GM19455 (cell line): ENCODE measurements around the gene OVOL1.

Experiments used
- ATAC-seq: cut with Tn5 transposase; IDR thresholded peaks from one replicate; pipeline ENCODE4 v1.9.1; 2021; ENCODE audit not compliant: unreplicated experiment

The OVOL1 gene

DNA sequence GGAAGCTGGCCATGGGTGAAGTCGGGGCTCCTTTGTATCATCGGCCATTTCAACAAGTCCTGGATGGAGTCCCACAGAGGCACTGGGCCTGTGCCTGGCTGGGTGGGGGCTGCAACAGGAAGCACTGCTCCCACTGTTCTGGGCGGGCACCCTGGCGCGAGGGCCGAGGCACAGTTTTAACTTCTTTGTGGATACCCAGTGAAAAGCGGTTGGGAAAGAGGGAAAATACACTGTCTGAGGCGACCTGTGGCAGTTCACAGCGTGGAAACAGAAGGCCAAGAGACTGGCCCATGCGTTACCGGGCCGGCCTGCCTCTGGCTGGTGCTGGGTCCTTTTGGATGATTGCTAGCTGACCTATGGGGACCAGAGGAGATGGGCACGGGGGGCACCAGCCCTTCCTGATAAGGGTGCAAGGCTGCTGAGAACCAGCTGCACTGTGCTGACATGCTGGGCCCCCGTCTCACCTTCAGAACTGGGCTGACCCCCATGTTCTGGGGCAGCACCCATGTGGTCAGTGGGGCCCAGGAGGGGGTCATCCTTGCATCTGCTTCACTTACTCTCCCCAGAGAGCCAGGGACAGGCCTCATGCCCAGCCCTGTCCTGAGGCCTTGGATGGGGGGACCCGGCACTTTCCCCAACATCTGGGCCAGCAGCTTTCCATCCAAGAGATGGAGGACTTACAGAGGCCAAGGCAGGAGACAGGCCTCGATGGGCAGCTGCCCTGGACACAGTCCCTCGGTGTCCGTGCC lies 4.2 kb downstream of the OVOL1 start:
- ATAC-seq = no peak

DNA sequence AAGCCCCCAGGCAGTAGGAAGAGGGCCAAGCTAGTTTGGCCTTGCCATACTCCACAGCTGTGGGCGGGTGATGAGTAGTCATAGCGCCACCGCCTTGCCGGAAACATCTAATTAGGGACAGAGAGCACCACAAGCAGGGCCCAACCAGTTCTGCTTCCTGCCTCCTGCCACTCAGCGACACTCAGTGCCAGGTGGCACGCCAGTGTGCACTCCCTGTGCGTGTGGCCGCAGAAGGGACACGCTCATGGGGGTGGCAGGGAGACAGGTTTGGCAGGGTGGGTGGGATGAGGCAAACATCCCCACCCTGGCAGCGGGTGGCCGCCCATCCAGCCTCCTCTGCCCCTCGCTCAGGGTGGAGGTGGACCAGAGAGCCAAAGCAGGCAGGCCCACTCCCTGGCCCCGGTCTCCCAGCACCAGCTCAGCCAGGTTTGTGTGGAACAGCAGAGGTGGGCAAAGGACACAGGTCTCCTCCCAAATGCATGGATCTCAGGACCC lies 4.9 kb downstream of the OVOL1 start:
- ATAC-seq = peak; percentile 86

DNA sequence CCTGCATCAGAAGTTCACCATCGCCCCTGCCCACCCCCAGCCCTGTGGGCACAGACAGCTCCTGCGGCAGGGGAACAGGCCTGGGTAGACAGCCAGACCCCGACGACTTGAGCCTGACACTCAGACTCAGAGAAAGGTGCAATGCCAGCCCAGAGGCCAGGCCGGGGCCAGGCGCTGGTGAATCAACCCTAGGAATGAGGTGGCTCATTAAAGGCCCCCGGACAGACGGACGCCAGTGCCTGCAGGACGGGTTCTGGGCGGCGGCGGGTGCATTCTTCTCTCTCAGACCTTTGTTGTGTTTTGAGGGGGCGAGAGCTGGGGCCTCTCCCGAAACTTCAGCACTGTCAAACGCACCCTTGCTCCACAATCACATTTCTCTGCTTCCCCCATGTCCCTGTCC lies 5.6 kb downstream of the OVOL1 start:
- no peak for ATAC-seq

DNA sequence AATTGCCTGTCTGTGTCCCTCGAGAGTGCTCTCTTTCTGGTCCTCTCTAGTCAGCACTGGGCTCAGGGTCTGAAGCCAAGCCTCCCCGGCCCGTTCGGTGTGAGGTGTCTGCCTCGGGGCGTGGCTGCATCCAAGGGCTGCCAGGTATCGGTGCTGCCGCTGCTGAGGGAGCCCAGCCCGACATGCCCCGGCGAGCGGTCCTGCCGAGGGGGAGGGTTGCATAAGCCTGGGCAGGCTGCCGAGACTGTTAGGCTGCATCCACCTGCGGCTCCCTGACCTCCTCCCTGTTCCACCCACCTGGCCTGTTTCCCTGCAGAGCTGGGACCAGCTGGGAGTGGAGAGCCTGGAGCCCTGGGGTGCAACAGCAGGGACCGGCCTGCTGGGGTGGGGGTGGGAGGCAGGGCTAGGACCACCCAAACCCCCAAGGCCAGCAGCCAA lies 6.3 kb downstream of the OVOL1 start:
- no peak for ATAC-seq

DNA sequence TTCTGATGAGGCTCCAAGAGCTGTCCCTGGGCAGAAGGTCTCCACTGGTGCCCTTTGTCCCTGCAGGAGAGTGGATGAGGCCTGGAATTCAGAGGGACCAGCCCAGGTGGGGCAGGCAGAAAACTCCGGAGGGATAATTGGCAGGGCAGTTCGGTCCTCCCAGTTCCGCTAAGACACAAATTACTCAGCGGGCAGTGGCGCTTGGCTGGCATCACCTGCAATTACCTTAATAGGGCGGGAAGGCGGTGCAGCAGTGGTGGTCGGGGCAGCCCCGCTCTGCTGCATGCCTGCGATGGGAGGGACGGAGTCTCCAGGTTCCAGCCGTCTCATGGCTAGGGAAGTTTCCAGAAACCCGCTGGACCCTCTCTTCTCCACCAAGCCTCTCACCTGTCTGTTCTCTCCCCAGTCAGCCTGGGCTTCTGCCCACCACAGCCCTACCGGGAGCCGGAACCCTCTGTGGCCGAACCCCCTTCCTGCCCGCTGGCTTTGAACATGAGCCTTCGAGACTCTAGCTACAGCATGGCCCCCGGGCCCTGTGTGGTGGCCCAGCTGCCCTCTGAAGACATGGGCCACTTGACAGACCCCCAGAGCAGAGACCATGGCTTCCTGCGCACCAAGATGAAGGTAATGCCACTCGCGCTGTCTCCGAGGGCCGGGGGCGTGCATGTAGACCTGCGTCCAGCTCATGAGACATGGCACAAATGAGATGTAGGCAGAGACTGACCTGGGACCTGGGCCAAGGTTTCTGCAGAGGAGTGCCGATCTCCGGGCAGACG lies 7.0 kb downstream of the OVOL1 start:
- no peak for ATAC-seq

DNA sequence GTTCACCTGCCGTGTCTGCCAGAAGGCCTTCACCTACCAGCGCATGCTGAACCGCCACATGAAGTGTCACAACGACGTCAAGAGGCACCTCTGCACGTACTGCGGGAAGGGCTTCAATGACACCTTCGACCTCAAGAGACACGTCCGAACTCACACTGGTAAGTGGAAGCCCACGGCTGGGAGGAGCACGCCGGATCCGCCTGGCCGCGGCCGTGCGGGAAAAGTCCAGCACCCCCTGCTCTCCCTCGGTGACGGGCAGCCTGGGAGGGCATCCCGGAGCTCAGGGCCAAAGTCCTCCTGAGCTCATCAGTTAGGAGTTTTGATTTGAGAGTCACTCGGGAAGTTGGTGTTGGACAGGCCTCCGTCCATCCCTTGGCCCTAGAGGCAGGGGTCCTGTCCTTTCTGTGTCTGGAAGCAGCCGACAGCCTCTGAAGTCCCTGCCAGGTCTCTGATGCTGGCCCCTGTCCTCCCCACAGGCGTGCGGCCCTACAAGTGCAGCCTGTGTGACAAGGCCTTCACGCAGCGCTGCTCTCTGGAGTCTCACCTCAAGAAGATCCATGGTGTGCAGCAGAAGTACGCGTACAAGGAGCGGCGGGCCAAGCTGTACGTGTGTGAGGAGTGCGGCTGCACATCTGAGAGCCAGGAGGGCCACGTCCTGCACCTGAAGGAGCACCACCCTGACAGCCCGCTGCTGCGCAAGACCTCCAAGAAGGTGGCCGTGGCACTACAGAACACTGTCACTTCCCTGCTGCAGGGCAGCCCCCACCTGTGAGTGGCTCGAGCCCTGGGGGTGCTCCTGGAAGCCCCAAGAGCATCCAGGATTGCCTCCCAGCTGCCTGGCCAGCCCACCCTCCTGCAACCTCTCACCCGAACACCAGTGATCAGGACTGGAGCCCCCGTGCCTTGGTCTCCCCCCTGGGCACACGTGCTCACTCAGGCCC lies 8.0 kb downstream of the OVOL1 start:
- ATAC-seq = no peak

DNA sequence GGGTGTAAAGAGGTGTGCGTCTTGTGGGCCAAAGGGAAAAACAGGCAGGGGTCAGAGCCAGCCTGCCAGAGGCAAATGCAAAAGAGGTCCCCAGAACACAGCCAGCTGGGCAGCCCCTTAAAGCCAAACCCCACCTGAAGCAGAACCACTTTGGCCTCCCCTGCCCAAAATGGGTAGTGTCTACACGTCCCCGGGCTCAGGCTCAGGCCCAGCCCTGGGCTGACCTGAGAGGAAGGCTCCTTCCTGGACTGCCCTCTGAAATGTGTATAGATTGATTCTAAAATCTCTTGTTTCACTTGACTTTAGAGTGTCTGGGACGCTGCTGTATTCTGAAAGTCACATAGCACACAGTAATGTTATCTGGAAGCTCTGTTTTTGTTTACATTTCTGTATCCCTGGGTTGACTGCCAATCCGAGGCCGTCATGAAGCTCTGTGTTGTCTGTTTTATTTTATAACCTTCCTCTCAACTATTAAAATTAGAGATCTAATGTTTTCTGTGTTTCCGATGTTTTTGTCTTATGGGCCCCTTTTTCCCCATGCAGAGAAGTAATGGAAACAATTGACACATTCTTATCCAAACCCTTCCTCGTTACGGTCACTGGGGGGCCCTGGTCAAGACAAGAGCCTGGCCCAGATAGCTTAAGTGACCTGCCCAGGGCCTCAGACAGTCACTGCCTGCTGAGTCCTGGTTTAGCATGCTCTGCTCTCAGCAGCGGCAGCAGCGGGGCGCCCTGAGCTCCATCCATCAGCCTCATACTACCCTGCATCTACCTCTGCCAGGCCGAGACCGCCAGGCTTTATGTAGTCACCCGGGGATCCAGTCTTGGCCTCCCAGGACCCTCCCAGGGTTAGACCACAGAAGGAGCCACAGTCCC lies 10.1 kb downstream of the OVOL1 start:
- no peak for ATAC-seq

DNA sequence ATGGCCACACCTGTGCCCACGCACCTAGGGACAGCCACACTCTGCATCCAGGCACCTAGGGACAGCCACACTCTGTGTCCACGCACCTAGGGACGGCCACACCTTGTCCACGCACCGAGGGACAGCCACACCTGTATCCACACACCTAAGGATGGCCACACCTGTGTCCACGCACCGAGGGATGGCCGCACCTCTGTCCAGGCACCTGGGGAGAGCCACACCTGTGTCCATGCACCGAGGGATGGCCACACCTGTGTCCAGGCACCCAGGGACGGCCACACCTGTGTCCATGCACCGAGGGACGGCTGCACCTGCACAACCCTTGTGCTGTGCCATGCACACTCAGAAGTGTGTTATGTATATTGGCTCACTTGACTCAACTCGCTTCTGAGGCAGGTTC lies 10.8 kb downstream of the OVOL1 start:
- no peak for ATAC-seq

DNA sequence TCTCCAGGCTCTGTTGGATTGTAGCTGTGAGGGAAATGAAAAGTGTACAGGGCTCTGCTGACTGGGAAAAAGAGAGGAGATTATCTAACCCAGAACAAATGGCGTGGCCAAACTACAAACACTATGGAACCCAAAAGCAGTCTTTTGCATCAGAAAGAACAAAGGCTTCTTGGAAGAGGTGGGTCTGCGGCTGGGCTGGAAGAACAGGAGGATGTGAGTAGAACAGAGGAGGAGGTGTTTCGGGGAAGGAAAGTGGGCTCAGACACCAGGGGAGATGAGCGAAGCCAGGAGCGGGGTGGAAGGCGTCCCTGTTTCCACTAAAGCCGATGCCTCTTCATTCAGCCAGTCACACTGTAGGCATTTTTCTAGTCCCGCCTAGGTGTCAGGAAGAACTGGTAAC lies 12.0 kb downstream of the OVOL1 start:
- no peak for ATAC-seq

DNA sequence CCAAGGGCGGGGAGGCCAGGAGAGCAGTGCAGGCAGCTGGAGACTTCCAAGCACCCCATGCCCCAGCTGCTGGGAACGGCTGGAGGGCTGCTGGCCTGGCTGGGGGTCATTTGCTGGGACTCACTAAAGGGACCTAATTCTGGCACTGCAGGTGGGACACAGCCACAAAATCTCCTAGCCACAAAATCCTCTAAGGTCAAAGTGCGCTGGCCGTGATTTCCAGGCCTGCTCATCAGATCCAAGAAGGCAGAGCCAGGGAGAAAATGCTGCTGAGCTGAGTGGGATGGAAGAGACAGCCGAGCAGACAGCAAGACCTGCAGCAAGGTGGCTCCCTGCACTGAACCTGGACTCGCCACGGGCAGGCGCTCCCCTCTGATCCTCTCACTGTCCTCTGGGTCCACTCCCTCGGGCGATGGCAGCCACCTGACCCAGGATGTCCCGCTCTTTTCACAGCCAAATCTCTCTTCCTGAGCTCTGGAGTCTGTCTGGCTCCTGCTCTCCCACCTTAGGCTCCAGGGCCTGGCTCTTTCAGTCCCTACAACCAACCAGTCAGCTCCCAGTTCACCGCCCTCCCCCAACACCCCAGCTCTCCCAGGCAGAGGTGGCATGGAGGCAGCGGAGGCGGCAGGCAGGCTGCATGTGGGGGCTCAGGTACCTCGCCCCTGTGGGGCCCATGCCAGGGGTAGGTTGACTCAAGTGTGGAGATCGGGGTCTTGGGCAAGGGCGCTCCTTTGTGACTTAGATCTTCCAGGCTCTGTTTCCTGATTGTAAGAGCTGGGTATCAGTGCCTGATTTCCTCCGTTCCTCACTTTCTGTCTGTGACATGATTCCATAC lies 14.5 kb downstream of the OVOL1 start:
- no peak for ATAC-seq

DNA sequence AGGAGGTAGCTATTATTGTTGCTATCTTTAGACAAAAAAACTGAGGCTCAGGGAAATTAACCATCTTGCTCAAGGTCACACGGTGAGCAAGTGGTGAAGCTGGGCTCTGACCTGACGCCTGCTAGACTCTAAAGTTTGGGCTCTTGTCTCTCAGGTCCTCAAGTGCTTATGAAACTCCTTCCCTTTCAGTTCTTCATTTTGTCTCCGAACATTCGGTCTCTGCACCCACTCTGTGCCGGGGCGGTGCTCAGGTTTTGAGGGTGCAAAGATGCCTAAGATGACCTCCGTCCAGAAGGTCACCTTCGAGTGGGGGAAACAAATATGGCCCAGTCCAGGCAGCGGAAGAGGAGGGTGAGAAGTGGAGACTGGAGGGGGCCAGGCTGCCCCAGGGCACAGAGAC lies 16.0 kb downstream of the OVOL1 start:
- peak; percentile 84 for ATAC-seq

DNA sequence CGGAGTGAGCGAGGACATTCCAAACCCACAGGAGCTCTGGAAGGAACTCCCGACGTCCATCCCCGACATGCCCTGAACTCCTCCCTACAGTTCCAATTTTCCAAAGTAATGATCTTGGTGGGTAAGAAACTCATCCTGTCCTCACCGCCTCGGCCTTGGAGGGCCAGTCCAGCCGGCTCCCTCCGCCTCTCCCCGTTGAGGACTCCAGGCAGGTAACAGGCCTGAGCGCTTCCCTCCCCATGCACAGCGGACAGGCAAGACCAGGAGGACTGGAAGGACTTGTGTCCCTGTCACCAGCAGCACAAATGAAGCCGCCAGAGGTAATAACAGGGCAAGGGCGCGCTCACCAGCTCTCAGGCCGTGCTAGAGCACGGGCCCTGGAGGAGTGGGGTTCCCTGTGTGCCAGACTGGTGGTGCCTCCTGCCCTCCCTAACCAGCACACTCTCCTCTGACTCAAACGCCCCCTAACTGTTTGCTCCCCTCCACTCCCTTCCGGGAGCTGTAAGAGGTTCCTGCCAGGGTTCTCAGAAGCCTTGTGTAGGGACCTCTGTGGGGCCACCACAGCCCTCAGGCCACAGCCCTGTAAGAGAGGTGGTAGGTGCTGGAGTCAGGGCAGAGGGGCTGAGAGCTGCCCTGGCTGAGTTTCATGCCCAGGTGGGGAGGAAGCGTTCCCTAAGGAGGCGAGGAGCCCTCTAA lies 17.1 kb downstream of the OVOL1 start:
- no peak for ATAC-seq

DNA sequence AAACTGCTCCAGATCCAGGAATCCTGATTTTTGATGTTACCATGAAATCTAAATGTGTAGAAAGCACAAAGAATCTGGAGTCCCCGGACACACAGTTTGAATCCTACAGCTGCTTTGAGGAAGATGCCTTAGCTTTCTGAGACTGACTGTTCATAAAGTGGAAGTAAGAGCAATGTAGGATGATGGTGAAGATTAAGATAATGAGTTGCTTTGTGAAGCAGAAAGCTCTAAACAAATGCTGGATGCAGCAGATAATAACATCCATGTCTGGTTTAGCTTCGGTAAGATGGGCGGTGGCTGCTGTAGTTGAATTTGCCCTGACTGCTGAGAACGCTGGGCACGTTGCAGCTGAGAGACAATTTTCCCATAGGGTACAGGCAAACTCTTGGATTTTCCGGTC lies 20.1 kb downstream of the OVOL1 start:
- no peak for ATAC-seq

DNA sequence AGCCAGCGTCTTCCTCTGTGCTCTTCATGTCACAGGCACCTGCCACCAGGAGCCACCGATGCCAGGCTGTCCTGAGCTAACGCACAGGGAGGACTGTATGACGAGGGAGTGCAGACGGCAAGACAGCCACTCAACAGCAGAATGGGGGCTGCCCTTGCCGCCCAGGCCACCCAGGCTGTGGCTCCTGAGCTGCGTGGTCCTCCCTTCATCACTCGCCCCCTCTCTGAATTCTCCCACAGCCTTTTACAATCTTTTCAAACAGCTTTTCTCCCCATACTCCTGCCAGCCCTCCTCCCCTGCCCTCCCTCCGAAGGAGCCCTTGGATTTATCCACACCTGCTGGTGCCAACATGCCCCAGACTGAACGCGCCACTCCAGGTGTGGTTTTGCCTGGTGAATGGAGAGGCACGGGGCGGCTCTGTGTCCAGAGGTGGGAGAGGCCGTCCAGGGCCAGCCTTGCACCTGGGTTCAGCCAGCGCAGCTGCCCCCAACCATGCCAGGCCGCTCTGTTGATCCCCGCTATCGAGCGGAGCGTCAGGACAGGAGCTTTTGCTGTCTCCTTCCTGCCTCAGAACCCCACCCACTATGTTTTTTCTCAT lies 22.0 kb downstream of the OVOL1 start:
- ATAC-seq = no peak

DNA sequence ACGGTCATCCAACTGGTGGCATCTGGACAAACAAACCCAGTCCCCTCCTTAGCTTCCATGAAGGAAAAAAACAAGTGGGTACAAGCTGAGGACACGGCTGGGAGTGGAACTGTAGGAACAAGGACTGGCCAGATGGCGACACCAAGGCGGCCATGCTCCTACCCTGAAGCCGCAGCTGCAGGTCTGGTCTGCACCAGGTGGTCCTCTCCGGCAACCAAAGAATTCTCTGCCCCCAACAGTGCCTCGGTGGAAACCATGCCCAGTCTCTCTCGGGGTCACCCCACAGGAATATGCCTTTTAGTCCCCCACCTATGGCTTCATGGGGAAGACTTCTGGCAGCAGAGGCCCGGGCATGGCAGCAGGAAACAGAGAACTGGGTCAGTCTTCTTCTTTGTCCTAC lies 22.6 kb downstream of the OVOL1 start:
- no peak for ATAC-seq

DNA sequence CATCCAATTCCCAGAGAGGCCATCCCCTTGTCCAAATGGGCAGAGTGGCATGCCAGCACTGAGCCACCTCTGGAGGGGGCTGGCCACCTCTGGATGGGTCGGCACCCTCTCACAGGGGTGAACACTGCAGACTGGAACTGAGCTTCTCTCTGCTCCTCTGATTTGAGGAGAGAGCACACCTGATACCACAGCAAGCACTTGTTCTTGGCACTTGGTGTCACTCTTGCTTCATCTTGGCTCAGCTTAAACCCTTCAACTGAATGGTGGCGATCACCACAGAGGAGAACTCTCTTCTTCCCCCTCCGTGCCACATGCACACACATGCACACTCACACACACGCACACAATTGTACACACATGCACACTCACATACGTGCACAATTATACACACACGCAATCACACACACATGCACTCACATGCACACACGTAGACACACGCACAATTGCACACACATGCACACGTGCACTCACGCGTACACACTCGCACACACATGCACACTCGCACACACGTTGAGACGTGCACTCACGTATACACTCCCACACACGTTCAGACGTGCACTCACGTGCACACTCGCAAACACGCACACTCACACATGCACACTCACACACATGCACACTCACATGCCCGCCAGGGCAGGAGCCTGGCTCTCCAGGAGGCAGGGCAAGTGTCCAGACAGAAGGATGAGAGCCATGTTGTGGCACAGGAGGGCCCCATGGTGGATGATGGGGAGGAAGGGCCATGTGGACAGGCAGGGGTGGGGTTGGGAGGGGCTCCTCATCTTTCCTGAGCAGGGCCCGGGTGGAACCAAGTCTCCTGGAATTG lies 23.4 kb downstream of the OVOL1 start:
- ATAC-seq = no peak

DNA sequence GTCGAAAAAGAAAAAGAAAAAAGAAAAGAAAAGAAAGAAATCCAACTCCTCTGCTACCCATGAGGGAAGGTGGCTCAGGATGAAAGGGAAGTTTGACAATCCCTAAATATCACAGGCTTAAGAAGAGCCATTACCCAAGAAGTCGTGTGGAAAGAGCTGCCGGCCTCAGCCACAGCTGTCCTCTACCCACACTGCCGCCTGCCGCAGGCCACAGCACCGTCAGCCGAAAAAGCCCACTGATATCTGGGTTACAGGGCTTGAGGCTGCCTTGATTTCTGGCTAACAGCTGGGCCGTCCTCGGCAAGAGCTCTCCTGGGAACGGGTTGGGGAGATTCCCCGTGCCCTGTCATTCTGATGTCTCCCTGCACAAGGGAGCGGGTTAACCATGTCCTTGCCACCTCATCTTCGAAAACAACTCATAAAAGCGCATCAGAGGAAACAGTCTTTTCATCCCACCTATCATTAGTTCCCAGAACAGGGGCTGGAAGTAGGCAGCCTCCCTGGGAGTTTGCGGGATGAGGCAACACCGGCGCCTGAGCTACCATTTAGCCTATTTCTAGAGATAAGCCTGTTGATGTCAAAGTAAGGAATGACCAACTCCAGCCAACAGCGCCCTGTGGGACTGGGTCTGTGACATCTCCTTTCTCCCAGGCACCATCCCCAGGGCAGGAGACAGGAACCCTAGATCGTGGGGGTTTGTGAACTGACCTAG lies 25.1 kb downstream of the OVOL1 start:
- no peak for ATAC-seq
